ENCODE results near the gene FLYWCH2. TPM values are rescaled to one million over a fixed set of nuclear protein-coding genes. Genes with fewer than 3 reads are reported as not detected.

The FLYWCH2 gene
- total and polyA plus RNA-seq, 9 of the 15 experiments (the other 6 are each of a cell fraction or from before 2014, with no cell fraction given), result 0.70 to 55.5 (median 7.6) TPM

DNA sequence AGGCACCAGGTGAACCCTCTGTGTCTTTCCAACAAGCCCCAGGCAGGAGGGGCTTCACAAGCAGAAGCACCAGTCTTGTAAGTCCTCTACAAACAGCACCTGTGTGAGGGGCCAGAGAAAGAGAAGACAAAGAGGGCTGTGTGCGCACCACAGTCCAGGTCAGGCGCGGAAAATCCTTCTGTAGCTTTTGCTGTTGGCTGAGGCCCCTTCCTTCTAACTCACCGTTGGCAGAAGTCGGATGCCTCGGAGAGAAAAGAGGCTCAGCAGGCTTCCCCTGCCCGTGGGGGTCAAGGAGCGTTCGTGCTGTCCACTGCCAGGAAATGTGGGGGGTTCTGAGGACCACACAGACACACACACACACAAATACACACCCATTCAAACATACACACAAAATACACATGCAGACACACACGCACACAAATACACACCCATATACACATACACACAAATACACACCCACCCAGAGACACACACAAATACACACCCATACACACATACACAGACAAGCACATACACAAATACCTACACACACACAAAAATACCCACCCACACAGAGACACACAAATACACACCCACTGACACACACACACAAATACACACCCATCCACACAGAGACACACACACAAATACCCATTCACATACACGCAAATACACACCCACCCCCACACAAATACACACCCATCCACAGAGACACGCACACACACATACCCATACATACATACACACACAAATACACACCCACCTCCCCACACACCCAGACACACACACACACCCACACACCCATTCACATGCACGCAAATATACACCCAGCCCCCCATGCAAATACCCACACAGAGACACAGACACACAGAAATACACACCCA lies 46.1 kb upstream of the FLYWCH2 start:
- DNase-seq (ENCODE audit: extremely low read depth in 1 of 4, low spot score in 3 of 4) (no peak), FAIRE-seq (no peak), ATAC-seq (no peak)
- ChIA-PET POLR2A (no interaction called here), CTCF (ENCODE audit: low intra/inter-chr PET ratio) (interaction anchor here (0.6 to 3.1 kb wide), 2 partner anchors 83 to 223 kb away, joined by 3 to 23 read pairs; no protein-coding TSS in a partner anchor)
- H3K79me2 ChIP-seq (ENCODE audit: control insufficient read depth, insufficient read depth, low read length), result no peaks in the 10 kb centered on the region
- no peak overlapping the region for H3K27ac ChIP-seq (ENCODE audit: extremely low read depth, low read depth, low read length)
- H2AFZ ChIP-seq (ENCODE audit: low read depth, low read length), result no peak overlapping the region
- intact Hi-C loops (cut with micrococcal nuclease), result loop anchor here (5.0 kb wide), 1 partner anchor 80 kb away; no protein-coding TSS in a partner anchor
- no TSS peak for BruUV-seq (replicated peaks)
- no peaks in the 10 kb centered on the region; the same call in 1 of the 2 replicates for H4K20me1 ChIP-seq (replicated peaks; ENCODE audit: control insufficient read depth, insufficient read depth, low read length)
- H3K4me2 ChIP-seq (ENCODE audit: insufficient read depth, low read length), result no peak overlapping the region
- H3K9me3 ChIP-seq (replicated peaks; ENCODE audit: control insufficient read depth, insufficient read depth, low read depth, low read length), result no peaks in the 10 kb centered on the region
- H3K9me1 ChIP-seq (ENCODE audit: control insufficient read depth, insufficient read depth, low read length), result no peaks in the 10 kb centered on the region
- no peak overlapping the region for H3K9ac ChIP-seq (ENCODE audit: insufficient read depth in 1 of 2, low read depth in 2 of 2, low read length in 2 of 2)
- in situ Hi-C loops (cut with MboI), result loop anchor here (5.0 kb wide), 2 partner anchors 35 to 90 kb away; no protein-coding TSS in a partner anchor
- H3K4me1 ChIP-seq (replicated peaks in 1 of 2; ENCODE audit: control insufficient read depth in 2 of 2, insufficient read depth in 2 of 2, low read length in 2 of 2), result peaks cover 0 to 31% of the 10 kb centered on the region in 2 experiments; a peak in 3 of 5 replicates
- 28% methylated on average over 13 of the region's 13 CpGs for WGBS (ENCODE audit: insufficient coverage, low coverage, missing lambda C conversion rate)
- TF ChIP-seq EGR1 (conservative IDR thresholded peaks at IDR 0.05) (peak; percentile 57), CBX5 (IDR thresholded peaks at IDR 0.05; ENCODE audit: borderline replicate concordance, low read depth) (no peak), PHF20 (IDR thresholded peaks at IDR 0.05; ENCODE audit: partially characterized antibody) (peak; percentile 47)
- H3K36me3 ChIP-seq (ENCODE audit: control insufficient read depth, insufficient read depth, low read length), result no peaks in the 10 kb centered on the region
- H3K27me3 ChIP-seq (ENCODE audit: control insufficient read depth in 2 of 2, insufficient read depth in 2 of 2, low read length in 2 of 2), result peaks cover 13 to 35% of the 10 kb centered on the region in 2 experiments
- H3K4me3 ChIP-seq, result no peak overlapping the region
